OCI-LY1 (cell line): ENCODE measurements around the gene CDH4.

Experiments used
- H2AFZ ChIP-seq: fragments of 200-600 bp; sonication (generic), shearing (Covaris generic); 2 replicates; pipeline ENCODE4 v1.6.0; 2014; ENCODE audit warnings: antibody characterized with exemption, mild to moderate bottlenecking, low read length
- H3F3A ChIP-seq: fragments of 200-600 bp; sonication (generic), shearing (Covaris generic); 2 replicates; pipeline ENCODE4 v1.6.0; 2014; ENCODE audit warnings: mild to moderate bottlenecking, antibody characterized with exemption, low read length, moderate library complexity; ENCODE audit not compliant: insufficient read depth
- H3K27ac ChIP-seq: fragments of 200-600 bp; sonication (generic); 2 replicates; pipeline ENCODE4 v1.5.1; 2014; ENCODE audit warnings: low read length, mixed run types, mild to moderate bottlenecking, low read depth; ENCODE audit not compliant: poor library complexity, severe bottlenecking
- H3K27me3 ChIP-seq: fragments of 200-600 bp; sonication (generic); 2 replicates; pipeline ENCODE4 v1.6.0; 2014; ENCODE audit warnings: antibody characterized with exemption, mild to moderate bottlenecking, low read length, moderate library complexity; ENCODE audit not compliant: insufficient read depth
- H3K36me3 ChIP-seq: fragments of 200-600 bp; sonication (generic); 2 replicates; pipeline ENCODE4 v1.6.1; 2014; ENCODE audit warnings: mild to moderate bottlenecking, antibody characterized with exemption, low read length, moderate library complexity, mixed read lengths; ENCODE audit not compliant: insufficient read depth
- H3K4me1 ChIP-seq: fragments of 200-600 bp; sonication (generic); 2 replicates; pipeline ENCODE4 v1.5.1; 2014; ENCODE audit warnings: mild to moderate bottlenecking, low read length, moderate library complexity; ENCODE audit not compliant: insufficient read depth, severe bottlenecking
- H3K4me2 ChIP-seq: fragments of 200-600 bp; sonication (generic), shearing (Covaris generic); 2 replicates; pipeline ENCODE4 v1.6.1; 2014; ENCODE audit warnings: low read length
- H3K4me3 ChIP-seq: fragments of 200-600 bp; sonication (generic); 2 replicates; pipeline ENCODE4 v1.5.1; 2014; ENCODE audit warnings: low read length, low read depth, mild to moderate bottlenecking, mixed read lengths; ENCODE audit not compliant: poor library complexity, severe bottlenecking
- H3K79me2 ChIP-seq: fragments of 200-600 bp; shearing (Covaris generic); 2 replicates; pipeline ENCODE4 v1.6.1; 2016; ENCODE audit warnings: mixed run types, low read length, mixed read lengths; ENCODE audit not compliant: insufficient read depth
- H3K9ac ChIP-seq: fragments of 200-600 bp; sonication (generic), shearing (Covaris generic); 2 replicates; pipeline ENCODE4 v1.6.1; 2014; ENCODE audit warnings: mild to moderate bottlenecking, low read length, mixed read lengths
- H3K9me2 ChIP-seq: fragments of 200-600 bp; sonication (generic), shearing (Covaris generic); 2 replicates; pipeline ENCODE4 v1.6.1; 2014; ENCODE audit warnings: low read depth, mild to moderate bottlenecking, low read length, mixed read lengths
- H3K9me3 ChIP-seq: fragments of 200-600 bp; shearing (Covaris generic); 2 replicates; pipeline ENCODE4 v1.6.1; 2014; ENCODE audit warnings: low read length, mixed read lengths
- H4K20me1 ChIP-seq: fragments of 200-600 bp; sonication (generic), shearing (Covaris generic); 2 replicates; pipeline ENCODE4 v1.6.0; 2016; ENCODE audit warnings: mild to moderate bottlenecking, low read length; ENCODE audit not compliant: insufficient read depth
- EZH2 ChIP-seq: fragments of 200-600 bp; sonication (generic), shearing (Covaris generic); IDR thresholded peaks from 2 replicates; pipeline ENCODE4 v1.8.0; 2017; ENCODE audit warnings: borderline replicate concordance, mixed run types, mild to moderate bottlenecking, antibody characterized with exemption, low read length, moderate library complexity, mixed read lengths
- TF ChIP-seq, protein P1 (sequence below): fragments of 200-600 bp; sonication (generic), shearing (Covaris generic); IDR thresholded peaks from 2 replicates; pipeline ENCODE4 v1.5.1; 2017; ENCODE audit warnings: mild to moderate bottlenecking, antibody characterized with exemption, low read length, moderate library complexity, mixed read lengths

The CDH4 gene

DNA sequence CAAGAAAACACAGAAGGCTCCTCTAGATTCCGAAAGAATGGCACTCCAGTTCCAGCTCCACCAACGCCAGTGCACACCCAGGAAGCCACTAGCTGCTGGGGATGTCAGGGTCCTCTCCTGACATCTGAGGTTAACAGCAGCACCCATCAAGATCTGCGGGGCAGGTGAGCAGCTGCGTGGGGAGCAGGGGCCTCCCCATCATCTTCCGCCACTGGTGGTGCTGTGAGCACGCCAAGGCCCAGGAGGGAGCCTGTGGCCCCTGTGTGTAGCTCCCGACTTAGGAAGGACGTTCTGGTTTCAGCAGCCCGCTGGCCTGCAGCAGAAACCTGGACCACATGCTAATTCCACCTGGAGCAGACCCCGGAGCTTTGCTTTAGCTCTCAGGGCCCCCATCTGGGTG, 427.4 kb downstream of the CDH4 start:
- TF ChIP-seq, protein P1, sequence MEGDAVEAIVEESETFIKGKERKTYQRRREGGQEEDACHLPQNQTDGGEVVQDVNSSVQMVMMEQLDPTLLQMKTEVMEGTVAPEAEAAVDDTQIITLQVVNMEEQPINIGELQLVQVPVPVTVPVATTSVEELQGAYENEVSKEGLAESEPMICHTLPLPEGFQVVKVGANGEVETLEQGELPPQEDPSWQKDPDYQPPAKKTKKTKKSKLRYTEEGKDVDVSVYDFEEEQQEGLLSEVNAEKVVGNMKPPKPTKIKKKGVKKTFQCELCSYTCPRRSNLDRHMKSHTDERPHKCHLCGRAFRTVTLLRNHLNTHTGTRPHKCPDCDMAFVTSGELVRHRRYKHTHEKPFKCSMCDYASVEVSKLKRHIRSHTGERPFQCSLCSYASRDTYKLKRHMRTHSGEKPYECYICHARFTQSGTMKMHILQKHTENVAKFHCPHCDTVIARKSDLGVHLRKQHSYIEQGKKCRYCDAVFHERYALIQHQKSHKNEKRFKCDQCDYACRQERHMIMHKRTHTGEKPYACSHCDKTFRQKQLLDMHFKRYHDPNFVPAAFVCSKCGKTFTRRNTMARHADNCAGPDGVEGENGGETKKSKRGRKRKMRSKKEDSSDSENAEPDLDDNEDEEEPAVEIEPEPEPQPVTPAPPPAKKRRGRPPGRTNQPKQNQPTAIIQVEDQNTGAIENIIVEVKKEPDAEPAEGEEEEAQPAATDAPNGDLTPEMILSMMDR: no peak
- TF ChIP-seq EZH2: no peak
- no peaks in the 10 kb centered on the region for H3K4me1 ChIP-seq
- H3K36me3 ChIP-seq: no peaks in the 10 kb centered on the region
- no peak overlapping the region for H3K27ac ChIP-seq
- no peaks in the 10 kb centered on the region for H3K27me3 ChIP-seq
- H3K9me3 ChIP-seq: no peaks in the 10 kb centered on the region
- H3K4me3 ChIP-seq: no peak overlapping the region
- H4K20me1 ChIP-seq: no peaks in the 10 kb centered on the region
- no peak overlapping the region for H3K4me2 ChIP-seq
- no peak overlapping the region for H2AFZ ChIP-seq
- no peak overlapping the region for H3K9ac ChIP-seq
- H3K9me2 ChIP-seq: no peaks in the 10 kb centered on the region
- no peaks in the 10 kb centered on the region for H3F3A ChIP-seq
- no peaks in the 10 kb centered on the region for H3K79me2 ChIP-seq

DNA sequence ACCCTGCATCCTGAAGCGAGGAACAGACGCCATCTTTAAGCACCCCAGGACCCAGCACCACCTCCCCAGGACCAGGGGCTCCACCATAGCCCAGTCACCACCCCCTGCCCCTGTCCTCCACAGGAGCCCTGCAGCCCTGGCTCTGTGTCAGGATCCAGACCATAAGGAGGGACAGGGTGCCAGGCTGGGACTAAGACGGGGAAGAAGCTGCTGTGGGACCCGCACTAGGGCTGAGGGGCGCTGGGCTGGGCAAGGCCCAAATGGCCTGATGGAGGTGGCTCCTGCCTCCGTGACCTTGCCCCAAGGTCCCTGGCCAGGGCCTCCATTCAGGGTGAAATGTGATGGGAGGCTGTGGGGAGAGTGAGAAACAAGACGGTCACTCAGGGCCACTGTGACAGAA, 428.0 kb downstream of the CDH4 start:
- Histone ChIP-seq H3F3A (no peaks in the 10 kb centered on the region), H3K36me3 (no peaks in the 10 kb centered on the region), H3K9me2 (no peaks in the 10 kb centered on the region), H3K4me2 (no peak overlapping the region), H3K9ac (no peak overlapping the region), H3K9me3 (no peaks in the 10 kb centered on the region), H3K79me2 (no peaks in the 10 kb centered on the region), H3K27me3 (no peaks in the 10 kb centered on the region), H3K4me3 (no peak overlapping the region), H3K27ac (no peak overlapping the region), H2AFZ (no peak overlapping the region), H4K20me1 (no peaks in the 10 kb centered on the region), H3K4me1 (no peaks in the 10 kb centered on the region)
- TF ChIP-seq, protein P1: no peak
- no peak for TF ChIP-seq EZH2

DNA sequence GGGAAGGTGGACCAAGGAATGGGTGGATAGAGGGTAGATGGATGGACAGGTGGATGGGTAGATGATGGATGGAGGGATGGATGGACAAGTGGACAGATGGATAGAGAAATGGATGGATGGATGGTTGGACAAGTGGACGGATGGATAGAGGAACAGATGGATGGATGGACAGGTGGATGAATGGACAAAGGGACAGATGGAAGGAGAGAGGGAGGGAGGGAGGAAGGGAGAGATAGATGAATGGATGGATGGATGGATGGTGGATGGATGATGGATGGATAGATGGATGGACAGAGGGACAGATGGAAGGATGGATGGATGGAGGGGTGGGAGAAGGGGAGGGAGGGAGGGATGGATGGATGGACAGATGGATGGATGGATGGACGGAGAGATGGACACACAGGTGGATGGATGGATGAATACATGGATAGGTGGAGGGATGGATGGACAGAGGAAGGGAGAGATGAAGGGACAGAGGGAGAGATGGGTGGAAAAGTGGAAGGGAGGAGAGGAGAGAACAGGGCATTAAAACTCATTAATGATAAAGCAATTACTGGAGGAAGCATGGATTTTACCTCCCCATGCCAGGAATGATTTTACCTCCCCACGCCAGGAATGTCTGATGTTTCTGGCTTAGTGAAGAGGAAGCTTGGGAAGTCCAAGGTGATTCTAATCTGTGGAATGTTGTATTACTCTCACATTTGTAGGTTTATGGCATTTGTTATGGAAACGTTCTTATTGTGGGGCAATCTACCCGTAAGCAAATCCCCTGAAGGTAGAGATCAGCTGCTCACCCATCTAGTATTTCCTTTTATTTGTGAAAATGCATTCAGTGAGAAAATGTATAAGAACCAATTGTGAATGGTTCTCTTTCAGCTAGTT, 430.3 kb downstream of the CDH4 start:
- Histone ChIP-seq H3K9me3 (no peaks in the 10 kb centered on the region), H3K4me3 (no peak overlapping the region), H2AFZ (no peak overlapping the region), H3K79me2 (no peaks in the 10 kb centered on the region), H3F3A (no peaks in the 10 kb centered on the region), H3K4me1 (no peaks in the 10 kb centered on the region), H3K9me2 (no peaks in the 10 kb centered on the region), H4K20me1 (no peaks in the 10 kb centered on the region), H3K27me3 (no peaks in the 10 kb centered on the region), H3K4me2 (no peak overlapping the region), H3K36me3 (no peaks in the 10 kb centered on the region), H3K27ac (no peak overlapping the region), H3K9ac (no peak overlapping the region)
- TF ChIP-seq, protein P1: no peak
- no peak for TF ChIP-seq EZH2
